Measurements from ENCODE around the gene CHDH.

Gene CHDH

GRCh38 chr3:53818221-53819162, 27.7 kb downstream of the CHDH start:
- no peak for DNase-seq (ENCODE audit: low read depth, low spot score)
- Histone ChIP-seq H3K4me3 (no peak overlapping the region), H3K9ac (ENCODE audit: insufficient read length) (no peak overlapping the region), H3K36me3 (ENCODE audit: insufficient read depth, low read length) (no peaks in the 10 kb centered on the region), H3K9me3 (ENCODE audit: low read depth, low read length) (no peaks in the 10 kb centered on the region), H3K27ac (no peak overlapping the region)
- no peak for TF ChIP-seq POLR2AphosphoS5 (IDR thresholded peaks at IDR 0.05; ENCODE audit: borderline replicate concordance, low read depth, low read length)
- TF ChIP-seq EZH2 (IDR thresholded peaks at IDR 0.05) = no peak
- TF ChIP-seq FOXP2 (optimal IDR thresholded peaks at IDR 0.05; ENCODE audit: control extremely low read depth, extremely low read length, insufficient read depth) = no peak

GRCh38 chr3:53817809-53818208, 28.4 kb downstream of the CHDH start:
- H3K9ac ChIP-seq (ENCODE audit: insufficient read length) = no peak overlapping the region
- no peak overlapping the region for H3K4me3 ChIP-seq
- no peak for TF ChIP-seq POLR2AphosphoS5 (IDR thresholded peaks at IDR 0.05; ENCODE audit: borderline replicate concordance, low read depth, low read length)
- TF ChIP-seq EZH2 (IDR thresholded peaks at IDR 0.05) = no peak
- no peak for TF ChIP-seq FOXP2 (optimal IDR thresholded peaks at IDR 0.05; ENCODE audit: control extremely low read depth, extremely low read length, insufficient read depth)
- H3K27ac ChIP-seq = no peak overlapping the region
- no peaks in the 10 kb centered on the region for H3K36me3 ChIP-seq (ENCODE audit: insufficient read depth, low read length)
- no peaks in the 10 kb centered on the region for H3K9me3 ChIP-seq (ENCODE audit: low read depth, low read length)
- DNase-seq (ENCODE audit: low read depth, low spot score) = no peak

GRCh38 chr3:53817211-53817610, 29.0 kb downstream of the CHDH start:
- Histone ChIP-seq H3K27ac (no peak overlapping the region), H3K9me3 (ENCODE audit: low read depth, low read length) (no peaks in the 10 kb centered on the region), H3K9ac (ENCODE audit: insufficient read length) (no peak overlapping the region), H3K36me3 (ENCODE audit: insufficient read depth, low read length) (no peaks in the 10 kb centered on the region), H3K4me3 (no peak overlapping the region)
- TF ChIP-seq FOXP2 (optimal IDR thresholded peaks at IDR 0.05; ENCODE audit: control extremely low read depth, extremely low read length, insufficient read depth) (no peak), EZH2 (IDR thresholded peaks at IDR 0.05) (no peak), POLR2AphosphoS5 (IDR thresholded peaks at IDR 0.05; ENCODE audit: borderline replicate concordance, low read depth, low read length) (no peak)
- no peak for DNase-seq (ENCODE audit: low read depth, low spot score)

GRCh38 chr3:53816425-53816824, 29.8 kb downstream of the CHDH start:
- Histone ChIP-seq H3K4me3 (no peak overlapping the region), H3K9ac (ENCODE audit: insufficient read length) (no peak overlapping the region), H3K36me3 (ENCODE audit: insufficient read depth, low read length) (no peaks in the 10 kb centered on the region), H3K9me3 (ENCODE audit: low read depth, low read length) (no peaks in the 10 kb centered on the region), H3K27ac (no peak overlapping the region)
- TF ChIP-seq POLR2AphosphoS5 (IDR thresholded peaks at IDR 0.05; ENCODE audit: borderline replicate concordance, low read depth, low read length) (no peak), FOXP2 (optimal IDR thresholded peaks at IDR 0.05; ENCODE audit: control extremely low read depth, extremely low read length, insufficient read depth) (no peak), EZH2 (IDR thresholded peaks at IDR 0.05) (no peak)
- no peak for DNase-seq (ENCODE audit: low read depth, low spot score)

GRCh38 chr3:53815651-53816050, 30.6 kb downstream of the CHDH start:
- H3K4me3 ChIP-seq = no peak overlapping the region

GRCh38 chr3:53815067-53815466, 31.2 kb downstream of the CHDH start:
- H3K9ac ChIP-seq (ENCODE audit: insufficient read length) = no peak overlapping the region
- H3K27ac ChIP-seq = no peak overlapping the region
- TF ChIP-seq EZH2 (IDR thresholded peaks at IDR 0.05) = no peak
- H3K4me3 ChIP-seq = no peak overlapping the region
- no peak for DNase-seq (ENCODE audit: low read depth, low spot score)
- H3K9me3 ChIP-seq (ENCODE audit: low read depth, low read length) = no peaks in the 10 kb centered on the region
- H3K36me3 ChIP-seq (ENCODE audit: insufficient read depth, low read length) = no peaks in the 10 kb centered on the region

More at GRCh38 chr3:53815651-53816050, 30.6 kb downstream of the CHDH start:
- DNase-seq (ENCODE audit: low read depth, low spot score) = no peak
- no peak overlapping the region for H3K9ac ChIP-seq (ENCODE audit: insufficient read length)
- TF ChIP-seq FOXP2 (optimal IDR thresholded peaks at IDR 0.05; ENCODE audit: control extremely low read depth, extremely low read length, insufficient read depth) (no peak), EZH2 (IDR thresholded peaks at IDR 0.05) (no peak), POLR2AphosphoS5 (IDR thresholded peaks at IDR 0.05; ENCODE audit: borderline replicate concordance, low read depth, low read length) (no peak)
- H3K36me3 ChIP-seq (ENCODE audit: insufficient read depth, low read length) = no peaks in the 10 kb centered on the region
- H3K9me3 ChIP-seq (ENCODE audit: low read depth, low read length) = no peaks in the 10 kb centered on the region
- no peak overlapping the region for H3K27ac ChIP-seq

- H3K27ac ChIP-seq = no peak overlapping the region
- TF ChIP-seq EZH2 (IDR thresholded peaks at IDR 0.05) (no peak), FOXP2 (optimal IDR thresholded peaks at IDR 0.05; ENCODE audit: control extremely low read depth, extremely low read length, insufficient read depth) (no peak), POLR2AphosphoS5 (IDR thresholded peaks at IDR 0.05; ENCODE audit: borderline replicate concordance, low read depth, low read length) (no peak)
- H3K9me3 ChIP-seq (ENCODE audit: low read depth, low read length) = no peaks in the 10 kb centered on the region
- H3K4me3 ChIP-seq = no peak overlapping the region
- no peak for DNase-seq (ENCODE audit: low read depth, low spot score)
- no peaks in the 10 kb centered on the region for H3K36me3 ChIP-seq (ENCODE audit: insufficient read depth, low read length)
- no peak overlapping the region for H3K9ac ChIP-seq (ENCODE audit: insufficient read length)
Measured at GRCh38 chr3:53813876-53814275, 32.3 kb downstream of the CHDH start.

GRCh38 chr3:53813229-53813628, 33.0 kb downstream of the CHDH start:
- TF ChIP-seq POLR2AphosphoS5 (IDR thresholded peaks at IDR 0.05; ENCODE audit: borderline replicate concordance, low read depth, low read length) (no peak), EZH2 (IDR thresholded peaks at IDR 0.05) (no peak), FOXP2 (optimal IDR thresholded peaks at IDR 0.05; ENCODE audit: control extremely low read depth, extremely low read length, insufficient read depth) (no peak)
- Histone ChIP-seq H3K27ac (no peak overlapping the region), H3K4me3 (no peak overlapping the region), H3K9ac (ENCODE audit: insufficient read length) (no peak overlapping the region), H3K36me3 (ENCODE audit: insufficient read depth, low read length) (no peaks in the 10 kb centered on the region), H3K9me3 (ENCODE audit: low read depth, low read length) (no peaks in the 10 kb centered on the region)
- DNase-seq (ENCODE audit: low read depth, low spot score) = no peak
